A673 (cell line): Measurements from ENCODE around the gene TAMALIN.

Experiments
- EZH2 ChIP-seq: fragments of 200-600 bp; sonication (generic); IDR thresholded peaks from 2 replicates; pipeline ENCODE4 v1.6.1; 2017; ENCODE audit warnings: borderline replicate concordance, low read depth, mild to moderate bottlenecking, mixed read lengths, antibody characterized with exemption, low read length; ENCODE audit not compliant: poor library complexity, severe bottlenecking
- TF ChIP-seq, protein P1 (sequence below): fragments of 300-800, 200-600 bp; sonication (generic); conservative IDR thresholded peaks from 2 replicates; pipeline ENCODE4 v1.5.1; 2017; ENCODE audit warnings: low read depth, mild to moderate bottlenecking, antibody characterized with exemption, low read length, moderate library complexity, mixed read lengths

GRCh38 chr12:51994959-51995358 is 11.8 kb upstream of the TAMALIN start:
- TF ChIP-seq, protein P1, sequence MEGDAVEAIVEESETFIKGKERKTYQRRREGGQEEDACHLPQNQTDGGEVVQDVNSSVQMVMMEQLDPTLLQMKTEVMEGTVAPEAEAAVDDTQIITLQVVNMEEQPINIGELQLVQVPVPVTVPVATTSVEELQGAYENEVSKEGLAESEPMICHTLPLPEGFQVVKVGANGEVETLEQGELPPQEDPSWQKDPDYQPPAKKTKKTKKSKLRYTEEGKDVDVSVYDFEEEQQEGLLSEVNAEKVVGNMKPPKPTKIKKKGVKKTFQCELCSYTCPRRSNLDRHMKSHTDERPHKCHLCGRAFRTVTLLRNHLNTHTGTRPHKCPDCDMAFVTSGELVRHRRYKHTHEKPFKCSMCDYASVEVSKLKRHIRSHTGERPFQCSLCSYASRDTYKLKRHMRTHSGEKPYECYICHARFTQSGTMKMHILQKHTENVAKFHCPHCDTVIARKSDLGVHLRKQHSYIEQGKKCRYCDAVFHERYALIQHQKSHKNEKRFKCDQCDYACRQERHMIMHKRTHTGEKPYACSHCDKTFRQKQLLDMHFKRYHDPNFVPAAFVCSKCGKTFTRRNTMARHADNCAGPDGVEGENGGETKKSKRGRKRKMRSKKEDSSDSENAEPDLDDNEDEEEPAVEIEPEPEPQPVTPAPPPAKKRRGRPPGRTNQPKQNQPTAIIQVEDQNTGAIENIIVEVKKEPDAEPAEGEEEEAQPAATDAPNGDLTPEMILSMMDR, result no peak
- no peak for TF ChIP-seq EZH2
